PC-3 (cell line): Measurements from ENCODE around the gene LMNA. TPM values are rescaled to one million over a fixed set of nuclear protein-coding genes. Genes with fewer than 3 reads are reported as not detected.

Source experiments
- ATAC-seq: fragments of 200-7000 bp; cut with Tn5 transposase; 2 replicates; pipeline ENCODE4 v1.9.1; 2020; ENCODE audit warnings: mild to moderate bottlenecking, moderate library complexity
- BruUV-seq: library from RNA; stranded (reverse); fragments of 400-500 nt; replicated peaks from 2 replicates; lab custom pipeline; 2021; lab: Mats Ljungman, UMichigan
- CTCF ChIA-PET: fragments of 300-600 bp; sonication (Branson Sonifier 250); formaldehyde crosslinking; loops from one replicate; lab custom pipeline; 2022; ENCODE audit warnings: antibody characterized with exemption; lab: Charles Lee
- POLR2A ChIA-PET: fragments of 300-600 bp; sonication (Branson Sonifier 250); formaldehyde crosslinking; loops from one replicate; lab custom pipeline; 2022; ENCODE audit warnings: antibody characterized with exemption; ENCODE audit not compliant: unreplicated experiment; lab: Charles Lee
- DNase-seq: peaks from one replicate; pipeline ENCODE4 v3.0.0-alpha.2; 2015
- H2AFZ ChIP-seq: fragments of 300-600 bp; sonication (generic); 2 replicates; pipeline ENCODE4 v1.6.0; 2016; ENCODE audit warnings: antibody characterized with exemption, low read length
- H3F3A ChIP-seq: fragments of 300-600 bp; sonication (generic); one replicate; pipeline ENCODE4 v1.6.0; 2017; ENCODE audit warnings: antibody characterized with exemption, low read length, control low read depth, mild to moderate bottlenecking; ENCODE audit not compliant: unreplicated experiment
- H3K27ac ChIP-seq: fragments of 300-600 bp; sonication (generic); 2 replicates; pipeline ENCODE4 v1.5.1; 2016; ENCODE audit warnings: mild to moderate bottlenecking, low read length
- H3K27me3 ChIP-seq: fragments of 300-600 bp; sonication (generic); 2 replicates; pipeline ENCODE4 v1.6.1; 2016; ENCODE audit warnings: low read length, mixed read lengths
- H3K36me3 ChIP-seq: fragments of 300-600 bp; sonication (generic); 2 replicates; pipeline ENCODE4 v1.6.1; 2016; ENCODE audit warnings: low read depth, mixed run types, low read length, mixed read lengths
- H3K4me1 ChIP-seq: fragments of 300-600 bp; sonication (generic); 2 replicates; pipeline ENCODE4 v1.5.1; 2016; ENCODE audit warnings: low read length; ENCODE audit not compliant: insufficient read depth
- H3K4me2 ChIP-seq: fragments of 300-600 bp; sonication (generic); 2 replicates; pipeline ENCODE4 v1.6.0; 2016; ENCODE audit warnings: low read length
- H3K4me3 ChIP-seq: fragments of 300-600 bp; sonication (generic); 2 replicates; pipeline ENCODE4 v1.5.1; 2016; ENCODE audit warnings: mild to moderate bottlenecking, low read length, mixed read lengths
- H3K79me2 ChIP-seq: fragments of 300-600 bp; sonication (generic); 2 replicates; pipeline ENCODE4 v1.6.1; 2017; ENCODE audit warnings: low read length, mixed read lengths
- H3K9ac ChIP-seq: fragments of 300-600 bp; sonication (generic); 2 replicates; pipeline ENCODE4 v1.6.0; 2016; ENCODE audit warnings: mild to moderate bottlenecking, low read length
- H3K9me2 ChIP-seq: fragments of 300-600 bp; sonication (generic); replicated peaks from 2 replicates; pipeline ENCODE4 v1.6.1; 2016; ENCODE audit warnings: mixed run types, low read length, mixed read lengths
- H3K9me3 ChIP-seq: fragments of 300-600 bp; sonication (generic); 2 replicates; pipeline ENCODE4 v1.6.1; 2016; ENCODE audit warnings: low read length, mixed read lengths
- H4K20me1 ChIP-seq: fragments of 300-600 bp; sonication (generic); 2 replicates; pipeline ENCODE4 v1.6.1; 2016; ENCODE audit warnings: low read length, mixed read lengths
- CTCF ChIP-seq: fragments of 300-600 bp; sonication (generic); conservative IDR thresholded peaks from 2 replicates; pipeline ENCODE4 v1.5.1; 2017; ENCODE audit warnings: antibody characterized with exemption, low read depth, mild to moderate bottlenecking, low read length
- EZH2 ChIP-seq: fragments of 300-600 bp; sonication (generic); IDR thresholded peaks from one replicate; pipeline ENCODE4 v1.6.1; 2017; ENCODE audit warnings: antibody characterized with exemption, mild to moderate bottlenecking, low read length; ENCODE audit not compliant: unreplicated experiment
- EZH2phosphoT487 ChIP-seq: fragments of 300-600 bp; sonication (generic); IDR thresholded peaks from 2 replicates; pipeline ENCODE4 v1.6.1; 2018; ENCODE audit warnings: mild to moderate bottlenecking, antibody characterized with exemption, low read length, borderline replicate concordance
- intact Hi-C: fragments of 100-400 bp; cut with micrococcal nuclease; formaldehyde crosslinking; loops from 2 replicates; pipeline ENCODE4 v1.9.0; 2023
- total RNA-seq: library from RNA; depleted of rRNA; stranded (reverse); fragments of >200 nt; gene quantifications from 2 replicates; pipeline ENCODE4 v1.2.3, GENCODE V29; 2014

The LMNA gene
- total RNA-seq, 1 experiment from 2014 or later, result 864 TPM

DNA sequence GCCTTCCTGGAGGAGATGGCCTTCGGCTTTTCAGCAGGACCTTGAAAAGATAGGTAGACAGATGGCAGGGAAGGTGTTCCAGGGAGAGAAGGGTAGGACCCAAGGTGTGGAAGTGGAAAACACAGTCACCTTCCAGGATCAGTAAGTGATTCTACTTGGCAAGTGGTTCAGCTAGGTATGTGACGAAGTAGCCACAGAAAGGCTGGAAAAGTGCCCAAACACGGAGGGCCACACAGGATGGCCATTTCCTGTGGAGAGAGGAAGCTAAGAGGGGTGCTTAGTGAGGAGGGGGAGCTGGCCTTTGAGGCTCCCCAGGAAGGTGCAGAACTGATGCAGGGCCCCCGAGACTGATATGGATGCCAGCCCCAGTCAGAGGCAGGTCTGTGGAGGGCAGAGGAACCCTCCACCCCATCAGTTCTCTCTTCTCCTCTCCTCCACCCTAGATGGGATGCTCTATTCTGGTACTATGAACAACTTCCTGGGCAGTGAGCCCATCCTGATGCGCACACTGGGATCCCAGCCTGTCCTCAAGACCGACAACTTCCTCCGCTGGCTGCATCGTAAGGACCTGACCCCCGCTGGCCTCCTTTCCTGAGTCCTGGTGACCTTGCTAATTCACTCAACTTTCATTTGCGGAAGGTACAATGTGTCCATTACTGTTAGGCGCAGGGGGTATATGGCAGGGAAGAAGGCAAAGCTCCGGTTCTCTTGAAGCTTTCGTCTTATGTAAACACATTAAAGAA, 45.7 kb downstream of the LMNA start:
- no peaks in the 10 kb centered on the region for H3K9me2 ChIP-seq
- POLR2A ChIA-PET, result no interaction called here
- no peaks in the 10 kb centered on the region for H3K79me2 ChIP-seq
- no peak overlapping the region for H3K4me3 ChIP-seq
- H3K9ac ChIP-seq, result no peak overlapping the region
- intact Hi-C loops, result no loop called here
- BruUV-seq, result no TSS peak
- no peak overlapping the region for H3K27ac ChIP-seq
- DNase-seq (no peak), ATAC-seq (no peak)
- TF ChIP-seq EZH2phosphoT487, result no peak
- H3K9me3 ChIP-seq, result no peaks in the 10 kb centered on the region
- H2AFZ ChIP-seq, result no peak overlapping the region
- CTCF ChIA-PET, result no interaction called here
- H3K4me2 ChIP-seq, result no peak overlapping the region
- no peaks in the 10 kb centered on the region for H3F3A ChIP-seq
- H4K20me1 ChIP-seq, result no peaks in the 10 kb centered on the region
- peaks cover 12% of the 10 kb centered on the region for H3K4me1 ChIP-seq
- no peaks in the 10 kb centered on the region for H3K27me3 ChIP-seq
- no peaks in the 10 kb centered on the region for H3K36me3 ChIP-seq

GRCh38 chr1:156160743-156161171, 46.2 kb downstream of the LMNA start:
- no peaks in the 10 kb centered on the region for H3K79me2 ChIP-seq
- H3K9me2 ChIP-seq, result no peaks in the 10 kb centered on the region
- DNase-seq (no peak), ATAC-seq (no peak)
- intact Hi-C loops, result no loop called here
- POLR2A ChIA-PET, result no interaction called here
- TF ChIP-seq EZH2phosphoT487 (no peak), EZH2 (no peak), CTCF (no peak)
- H3K27me3 ChIP-seq, result no peaks in the 10 kb centered on the region
- no peak overlapping the region for H2AFZ ChIP-seq
- no peaks in the 10 kb centered on the region for H3K9me3 ChIP-seq
- CTCF ChIA-PET, result no interaction called here
- no peak overlapping the region for H3K27ac ChIP-seq
- H3K4me2 ChIP-seq, result no peak overlapping the region
- H4K20me1 ChIP-seq, result no peaks in the 10 kb centered on the region
- no peak overlapping the region for H3K9ac ChIP-seq
- peaks cover 12% of the 10 kb centered on the region for H3K4me1 ChIP-seq
- no peak overlapping the region for H3K4me3 ChIP-seq
- H3K36me3 ChIP-seq, result no peaks in the 10 kb centered on the region
- BruUV-seq, result no TSS peak
- no peaks in the 10 kb centered on the region for H3F3A ChIP-seq

GRCh38 chr1:156162430-156163037, 48.0 kb downstream of the LMNA start:
- Histone ChIP-seq H3K9me2 (no peaks in the 10 kb centered on the region), H3K27me3 (no peaks in the 10 kb centered on the region), H3F3A (no peaks in the 10 kb centered on the region), H3K36me3 (no peaks in the 10 kb centered on the region), H3K27ac (no peak overlapping the region), H3K4me1 (peaks cover 12% of the 10 kb centered on the region), H3K4me3 (no peak overlapping the region), H2AFZ (no peak overlapping the region), H4K20me1 (no peaks in the 10 kb centered on the region), H3K9ac (no peak overlapping the region), H3K4me2 (no peak overlapping the region), H3K9me3 (no peaks in the 10 kb centered on the region), H3K79me2 (no peaks in the 10 kb centered on the region)
- no peak for DNase-seq
- ChIA-PET CTCF (interaction anchor here (0.8 kb wide), 1 partner anchor 17 kb away, joined by 4 read pairs; no protein-coding TSS in a partner anchor), POLR2A (no interaction called here)
- ATAC-seq, result no peak
- no TSS peak for BruUV-seq
- intact Hi-C loops, result no loop called here
- TF ChIP-seq EZH2 (no peak), EZH2phosphoT487 (no peak), CTCF (no peak)
